ENCODE data around the gene BPIFB6. TPM values are rescaled to one million over a fixed set of nuclear protein-coding genes. Genes with fewer than 3 reads are reported as not detected.

Gene BPIFB6
- total and polyA plus RNA-seq, 10 of the 15 experiments (the other 5 are each of a cell fraction or from before 2014, with no cell fraction given) = not detected

DNA sequence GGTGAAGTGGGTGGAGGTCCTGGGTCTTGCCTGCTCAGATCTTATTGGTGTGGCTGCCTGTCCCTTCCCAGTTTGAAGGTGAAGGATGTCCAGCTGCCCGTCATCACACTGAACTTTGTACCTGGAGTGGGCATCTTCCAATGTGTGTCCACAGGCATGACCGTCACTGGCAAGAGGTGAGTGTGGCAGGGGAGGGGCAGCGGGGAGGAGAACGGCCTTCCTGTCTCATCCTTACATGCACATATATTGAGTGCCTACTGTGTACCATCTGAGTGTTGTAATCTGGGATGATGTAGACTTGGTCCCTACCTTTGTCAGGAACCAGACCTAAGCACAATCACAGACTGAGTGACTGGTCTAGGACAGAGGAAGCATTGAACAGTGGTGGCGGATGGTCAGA lies 2.7 kb downstream of the BPIFB6 start (continued):
- TF ChIP-seq EED (IDR thresholded peaks at IDR 0.05; ENCODE audit: low read depth) (no peak), STAT1 (conservative IDR thresholded peaks at IDR 0.05) (no peak), CHD4 (IDR thresholded peaks at IDR 0.05) (no peak)

- FAIRE-seq = no peak
- no peak for DNase-seq (ENCODE audit: low read depth, low spot score)
- intact Hi-C loops (cut with micrococcal nuclease; ENCODE audit: unreplicated experiment) = no loop called here
- Histone ChIP-seq H3K27me3 (replicated peaks in 1 of 2; ENCODE audit: control insufficient read depth in 2 of 2, insufficient read depth in 2 of 2, low read length in 1 of 2) (peaks cover 0 to 1% of the 10 kb centered on the region in 2 experiments; a peak in 1 of 4 replicates), H3K79me2 (ENCODE audit: control insufficient read depth, insufficient read depth, low read length) (no peaks in the 10 kb centered on the region), H4K20me1 (ENCODE audit: control insufficient read depth, insufficient read depth) (no peaks in the 10 kb centered on the region), H3K4me3 (no peak overlapping the region), H3K9me3 (replicated peaks; ENCODE audit: control insufficient read depth, insufficient read depth, low read length) (no peaks in the 10 kb centered on the region), H2AFZ (ENCODE audit: control insufficient read depth, low read depth, low read length) (no peak overlapping the region), H3K4me1 (ENCODE audit: control insufficient read depth, insufficient read depth, low read length) (no peaks in the 10 kb centered on the region), H3K9ac (ENCODE audit: control insufficient read depth, insufficient read depth, low read length) (no peak overlapping the region), H3K4me2 (ENCODE audit: control insufficient read depth, insufficient read depth) (no peak overlapping the region), H3K27ac (ENCODE audit: control insufficient read depth, insufficient read depth) (no peak overlapping the region), H3K36me3 (ENCODE audit: control insufficient read depth in 2 of 2, insufficient read depth in 2 of 2, low read length in 1 of 2) (no peaks in the 10 kb centered on the region)
- no peak for ATAC-seq
- in situ Hi-C loops (cut with MboI) = no loop called here
- RAD21 ChIA-PET (ENCODE audit: unreplicated experiment) = no interaction called here
- CTCF ChIA-PET = no interaction called here
- WGBS (ENCODE audit: insufficient coverage, insufficient replicate concordance, low lambda C conversion rate, missing lambda C conversion rate) = 13% methylated on average over 6 of the region's 6 CpGs
- no peak for TF ChIP-seq SP1 (IDR thresholded peaks at IDR 0.05; ENCODE audit: low read depth, low read length)
- POLR2A ChIA-PET = no interaction called here
- SMC1A ChIA-PET (ENCODE audit: uncharacterized antibody, unreplicated experiment) = no interaction called here
- no TSS peak for BruUV-seq (replicated peaks)
Observed at GRCh38 chr20:33034901-33035492, 3.5 kb downstream of the BPIFB6 start.

- ChIA-PET CTCF (no interaction called here), SMC1A (ENCODE audit: uncharacterized antibody, unreplicated experiment) (no interaction called here), RAD21 (ENCODE audit: unreplicated experiment) (no interaction called here), POLR2A (no interaction called here)
- no peak for ATAC-seq
- Histone ChIP-seq H3K4me1 (ENCODE audit: control insufficient read depth, insufficient read depth, low read length) (no peaks in the 10 kb centered on the region), H3K36me3 (ENCODE audit: control insufficient read depth in 2 of 2, insufficient read depth in 2 of 2, low read length in 1 of 2) (no peaks in the 10 kb centered on the region), H4K20me1 (ENCODE audit: control insufficient read depth, insufficient read depth) (no peaks in the 10 kb centered on the region), H3K4me2 (ENCODE audit: control insufficient read depth, insufficient read depth) (no peak overlapping the region), H3K79me2 (ENCODE audit: control insufficient read depth, insufficient read depth, low read length) (no peaks in the 10 kb centered on the region), H3K27ac (ENCODE audit: control insufficient read depth, insufficient read depth) (no peak overlapping the region), H3K27me3 (replicated peaks in 1 of 2; ENCODE audit: control insufficient read depth in 2 of 2, insufficient read depth in 2 of 2, low read length in 1 of 2) (no peaks in the 10 kb centered on the region; a peak in 1 of 4 replicates), H2AFZ (ENCODE audit: control insufficient read depth, low read depth, low read length) (no peak overlapping the region), H3K9me3 (replicated peaks; ENCODE audit: control insufficient read depth, insufficient read depth, low read length) (no peaks in the 10 kb centered on the region), H3K9ac (ENCODE audit: control insufficient read depth, insufficient read depth, low read length) (no peak overlapping the region), H3K4me3 (no peak overlapping the region)
- BruUV-seq (replicated peaks) = no TSS peak
- intact Hi-C loops (cut with micrococcal nuclease; ENCODE audit: unreplicated experiment) = no loop called here
- no peak for DNase-seq (ENCODE audit: low read depth, low spot score)
- in situ Hi-C loops (cut with MboI) = no loop called here
- FAIRE-seq = no peak
- 11% methylated on average over 5 of the region's 5 CpGs for WGBS (ENCODE audit: insufficient coverage, insufficient replicate concordance, low lambda C conversion rate, missing lambda C conversion rate)
- TF ChIP-seq CHD1 (IDR thresholded peaks at IDR 0.05; ENCODE audit: low read depth, low read length) (no peak), YY1 (IDR thresholded peaks at IDR 0.05; ENCODE audit: low read depth, low read length) (no peak), POLR2AphosphoS2 (IDR thresholded peaks at IDR 0.05; ENCODE audit: low read depth, low read length) (no peak), IRF4 (IDR thresholded peaks at IDR 0.05; ENCODE audit: low read depth, low read length) (no peak), ZBTB33 (IDR thresholded peaks at IDR 0.05) (no peak), MTA3 (IDR thresholded peaks at IDR 0.05; ENCODE audit: borderline replicate concordance, low read length) (no peak), SPI1 (IDR thresholded peaks at IDR 0.05; ENCODE audit: borderline replicate concordance, insufficient read depth, low read depth, low read length) (no peak), JUNB (IDR thresholded peaks at IDR 0.05) (no peak)
- TF ChIP-seq, protein P1, sequence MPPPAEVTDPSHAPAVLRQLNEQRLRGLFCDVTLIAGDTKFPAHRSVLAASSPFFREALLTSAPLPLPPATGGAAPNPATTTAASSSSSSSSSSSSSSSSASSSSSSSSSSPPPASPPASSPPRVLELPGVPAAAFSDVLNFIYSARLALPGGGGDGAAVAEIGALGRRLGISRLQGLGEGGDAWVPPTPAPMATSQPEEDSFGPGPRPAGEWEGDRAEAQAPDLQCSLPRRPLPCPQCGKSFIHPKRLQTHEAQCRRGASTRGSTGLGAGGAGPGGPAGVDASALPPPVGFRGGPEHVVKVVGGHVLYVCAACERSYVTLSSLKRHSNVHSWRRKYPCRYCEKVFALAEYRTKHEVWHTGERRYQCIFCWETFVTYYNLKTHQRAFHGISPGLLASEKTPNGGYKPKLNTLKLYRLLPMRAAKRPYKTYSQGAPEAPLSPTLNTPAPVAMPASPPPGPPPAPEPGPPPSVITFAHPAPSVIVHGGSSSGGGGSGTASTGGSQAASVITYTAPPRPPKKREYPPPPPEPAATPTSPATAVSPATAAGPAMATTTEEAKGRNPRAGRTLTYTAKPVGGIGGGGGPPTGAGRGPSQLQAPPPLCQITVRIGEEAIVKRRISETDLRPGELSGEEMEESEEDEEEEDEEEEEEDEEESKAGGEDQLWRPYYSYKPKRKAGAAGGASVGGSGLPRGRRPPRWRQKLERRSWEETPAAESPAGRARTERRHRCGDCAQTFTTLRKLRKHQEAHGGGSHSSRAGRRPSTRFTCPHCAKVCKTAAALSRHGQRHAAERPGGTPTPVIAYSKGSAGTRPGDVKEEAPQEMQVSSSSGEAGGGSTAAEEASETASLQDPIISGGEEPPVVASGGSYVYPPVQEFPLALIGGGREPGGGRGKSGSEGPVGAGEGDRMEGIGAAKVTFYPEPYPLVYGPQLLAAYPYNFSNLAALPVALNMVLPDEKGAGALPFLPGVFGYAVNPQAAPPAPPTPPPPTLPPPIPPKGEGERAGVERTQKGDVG (CRISPR knock-in tag; IDR thresholded peaks at IDR 0.05) = no peak
Observed at GRCh38 chr20:33037456-33037855, 6.0 kb downstream of the BPIFB6 start.

All from GM12878 (cell line).